ENCODE data around the gene SH3PXD2B. TPM values are rescaled to one million over a fixed set of nuclear protein-coding genes. Genes with fewer than 3 reads are reported as not detected.

SH3PXD2B gene
- total and polyA plus RNA-seq, 2 of the 13 experiments (the other 11 are each of a cell fraction or from before 2014, with no cell fraction given): 3.4 to 4.6 TPM

GRCh38 chr5:172450861-172451695 lies 3.2 kb downstream of the SH3PXD2B start (continued):
- TF ChIP-seq YEATS2 (CRISPR knock-in tag; IDR thresholded peaks at IDR 0.05; ENCODE audit: borderline replicate concordance): no peak
- TF ChIP-seq ZNF253 (CRISPR knock-in tag; IDR thresholded peaks at IDR 0.05; ENCODE audit: borderline replicate concordance): 0 out of 2 replicates have a peak, but pooled peaks have one; percentile 47
- TF ChIP-seq ZBTB40 (IDR thresholded peaks at IDR 0.05): no peak
- no peak for TF ChIP-seq ZBTB40 (CRISPR knock-in tag; IDR thresholded peaks at IDR 0.05)
- TF ChIP-seq ZNF569 (CRISPR knock-in tag; IDR thresholded peaks at IDR 0.05; ENCODE audit: borderline replicate concordance): no peak
- peak; percentile 97; the same call in 1 of the 2 replicates for TF ChIP-seq ZNF768 (CRISPR knock-in tag; IDR thresholded peaks at IDR 0.05)
- no peak for TF ChIP-seq ZSCAN31 (CRISPR knock-in tag; IDR thresholded peaks at IDR 0.05; ENCODE audit: low read depth)
